Spleen (tissue), 11 donors: ENCODE data around the gene POP4. TPM values are rescaled to one million over a fixed set of nuclear protein-coding genes. Genes with fewer than 3 reads are reported as not detected.

Experiments used
- DNase-seq: peaks from one replicate; pipeline ENCODE4 v3.0.0-alpha.2; 2020
- H3K27ac ChIP-seq, 8 donors: fragments of 200-600 bp; sonication (generic) in 7 of 8; 1 replicate in 4 of 8; 2 replicates in 4 of 8; pipeline versions ENCODE4 v1.5.0 to v1.8.0; 2016 to 2021; ENCODE audit warnings: inconsistent platforms in 4 of 8, mild to moderate bottlenecking in 4 of 8, moderate library complexity in 1 of 8
- H3K27me3 ChIP-seq, 7 donors: fragments of 200-600 bp; sonication (generic) in 6 of 7; replicated peaks in 1 of 7; 1 replicate in 4 of 7; 2 replicates in 3 of 7; pipeline versions ENCODE4 v1.5.0 to v1.8.0; 2016 to 2021; ENCODE audit warnings: inconsistent platforms in 3 of 7, mild to moderate bottlenecking in 1 of 7
- H3K36me3 ChIP-seq, 6 donors: fragments of 200-600 bp; sonication (generic) in 5 of 6; 1 replicate in 4 of 6; 2 replicates in 2 of 6; pipeline versions ENCODE4 v1.5.0 to v1.8.0; 2016 to 2021; ENCODE audit warnings: inconsistent platforms in 2 of 6
- H3K4me1 ChIP-seq, 6 donors: fragments of 200-600 bp; sonication (generic) in 5 of 6; 1 replicate in 3 of 6; 2 replicates in 3 of 6; pipeline versions ENCODE4 v1.5.0 to v1.8.0; 2016 to 2021; ENCODE audit warnings: inconsistent platforms in 3 of 6
- H3K4me3 ChIP-seq, 8 donors: fragments of 200-600 bp; sonication (generic) in 7 of 8; 1 replicate in 4 of 8; 2 replicates in 4 of 8; pipeline versions ENCODE4 v1.5.0 to v1.8.0; 2016 to 2021; ENCODE audit warnings: inconsistent platforms in 4 of 8, mild to moderate bottlenecking in 4 of 8, moderate library complexity in 2 of 8
- H3K9me3 ChIP-seq, 8 donors: fragments of 200-600 bp; sonication (generic) in 7 of 8; 1 replicate in 4 of 8; 2 replicates in 4 of 8; pipeline versions ENCODE4 v1.5.0 to v1.8.0; 2016 to 2021; ENCODE audit warnings: inconsistent platforms in 4 of 8
- CTCF ChIP-seq, 11 experiments: fragments of 200-600 bp in 7 of 11; fragments of 450-650 bp in 4 of 11; sonication (generic) in 4 of 11; IDR thresholded peaks in 8 of 11; conservative IDR thresholded peaks in 3 of 11; 1 replicate in 7 of 11; 2 replicates in 4 of 11; pipeline versions ENCODE4 v1.4.0 to v1.8.0; 2016 to 2021; ENCODE audit warnings: antibody characterized with exemption in 11 of 11, inconsistent platforms in 4 of 11, mild to moderate bottlenecking in 1 of 11
- POLR2A ChIP-seq, 3 donors: fragments of 450-650 bp; IDR thresholded peaks; one replicate each; pipeline ENCODE4 v1.5.1; 2017; ENCODE audit warnings: antibody characterized with exemption in 3 of 3, mild to moderate bottlenecking in 1 of 3
- POLR2AphosphoS5 ChIP-seq, 3 donors: sonication (generic); formaldehyde crosslinking; IDR thresholded peaks; one replicate each; pipeline ENCODE4 v1.5.1; 2017; ENCODE audit warnings: antibody characterized with exemption in 3 of 3
- WGBS, 5 donors: extraction: QIAGEN DNeasy Blood & Tissue Kit in 3 of 5; methylation state at CpG; one replicate each; pipeline versions ENCODE4 v1.1.5 to v1.1.7; 2013 to 2018; 5-methylcytosine and 5-hydroxymethylcytosine counted together
- intact Hi-C: fragments of 100-400 bp; cut with DNase I; formaldehyde crosslinking; loops from one replicate; pipeline ENCODE4 v1.15.0; 2023; ENCODE audit warnings: low total_unique reads
- polyA plus RNA-seq, 3 donors: library from polyadenylated mRNA; stranded (reverse); fragments of 200-250 nt; gene quantifications; one replicate each; pipeline ENCODE4 v1.2.1, GENCODE V29; 2013
- total RNA-seq, 7 donors: library from RNA; depleted of rRNA in 3 of 7; stranded (reverse); fragments of >200 nt in 3 of 7; fragmentation: NEBNext Ultra II Directional in 4 of 7; extraction: Animal tissue kit (Norgen Biotek cat#: 25700) in 4 of 7; gene quantifications; one replicate each; pipeline versions ENCODE4 v1.1.0 to v1.2.1, GENCODE V29; 2016 to 2021
- donor health status: healthy with polysubstance abuse.
- donor health status: DM: no; HTN: no; CAD: no; lungs with moderate emphysema.
- donor health status: DM: no; HTN: no; CAD: no.
- donor health status: Bipolar disorder and iron deficiency.
- donor health status: healthy.
- donor health status: DM: no; HTN: no; CAD: no.
- donor health status: DM: yes; HTN: yes; CAD: no.

Gene POP4
- total and polyA plus RNA-seq, 10 donors = 49.3 to 73.1 (median 61.5) TPM

- Histone ChIP-seq H3K9me3 (no peaks in the 10 kb centered on the region), H3K36me3 (no peaks in the 10 kb centered on the region), H3K4me1 (peaks cover 0 to 18% (median 14%) of the 10 kb centered on the region in 6 donors), H3K4me3 (no peak overlapping the region), H3K27ac (no peak overlapping the region), H3K27me3 (peaks cover 0 to 3% (median 0%) of the 10 kb centered on the region in 7 donors)
- DNase-seq = no peak
- intact Hi-C loops = no loop called here
- 79 to 90% (median 85%) methylated on average over 6 of the region's 6 CpGs for WGBS, 5 donors
- TF ChIP-seq POLR2A (IDR thresholded peaks at IDR 0.05) (no peak), CTCF (IDR thresholded peaks at IDR 0.05 in 8 of 11, conservative IDR thresholded peaks at IDR 0.05 in 3 of 11) (no peak), POLR2AphosphoS5 (IDR thresholded peaks at IDR 0.05) (no peak)
Observed at GRCh38 chr19:29644210-29644609, 38.1 kb downstream of the POP4 start.

GRCh38 chr19:29645491-29645867 is 39.4 kb downstream of the POP4 start:
- H3K4me3 ChIP-seq = no peak overlapping the region
- intact Hi-C loops = no loop called here
- WGBS, 5 donors = 43 to 62% (median 53%) methylated on average over 5 of the region's 5 CpGs

GRCh38 chr19:29645911-29646310 is 39.8 kb downstream of the POP4 start:
- 2 to 9% (median 4%) methylated on average over 8 of the region's 8 CpGs for WGBS, 5 donors
- DNase-seq = peak; percentile 64
- Histone ChIP-seq H3K27ac (peak overlapping the region in 3 of 8 donors; percentile 23 to 57 (median 25)), H3K27me3 (peaks cover 0 to 3% (median 0%) of the 10 kb centered on the region in 7 donors), H3K36me3 (no peaks in the 10 kb centered on the region), H3K4me1 (peaks cover 0 to 18% (median 14%) of the 10 kb centered on the region in 6 donors), H3K4me3 (no peak overlapping the region), H3K9me3 (no peaks in the 10 kb centered on the region)
- peak in 2 of 3 donors; percentile 15 to 30 for TF ChIP-seq POLR2AphosphoS5 (IDR thresholded peaks at IDR 0.05)
- TF ChIP-seq CTCF (IDR thresholded peaks at IDR 0.05 in 8 of 11, conservative IDR thresholded peaks at IDR 0.05 in 3 of 11) = no peak
- TF ChIP-seq POLR2A (IDR thresholded peaks at IDR 0.05) = no peak
- intact Hi-C loops = no loop called here

More at GRCh38 chr19:29645491-29645867, 39.4 kb downstream of the POP4 start:
- H3K36me3 ChIP-seq = no peaks in the 10 kb centered on the region
- H3K9me3 ChIP-seq = no peaks in the 10 kb centered on the region
- H3K4me1 ChIP-seq = peaks cover 0 to 18% (median 14%) of the 10 kb centered on the region in 6 donors
- DNase-seq = no peak
- peak overlapping the region in 1 of 8 donors; percentile 23 for H3K27ac ChIP-seq
- no peak for TF ChIP-seq POLR2AphosphoS5 (IDR thresholded peaks at IDR 0.05)
- peaks cover 0 to 3% (median 0%) of the 10 kb centered on the region in 7 donors for H3K27me3 ChIP-seq

GRCh38 chr19:29650772-29651387 is 44.8 kb downstream of the POP4 start:
- no peak overlapping the region for H3K27ac ChIP-seq
- peaks cover 0 to 7% (median 5%) of the 10 kb centered on the region in 6 donors for H3K4me1 ChIP-seq
- DNase-seq = no peak
- no peaks in the 10 kb centered on the region for H3K27me3 ChIP-seq
- peaks cover 0 to 7% (median 0%) of the 10 kb centered on the region in 8 donors for H3K9me3 ChIP-seq
- H3K4me3 ChIP-seq = no peak overlapping the region
- no peak for TF ChIP-seq POLR2AphosphoS5 (IDR thresholded peaks at IDR 0.05)
- no peak for TF ChIP-seq POLR2A (IDR thresholded peaks at IDR 0.05)
- TF ChIP-seq CTCF (IDR thresholded peaks at IDR 0.05 in 8 of 11, conservative IDR thresholded peaks at IDR 0.05 in 3 of 11) = no peak
- no peaks in the 10 kb centered on the region for H3K36me3 ChIP-seq
- intact Hi-C loops = no loop called here
- WGBS, 5 donors = 60 to 74% (median 74%) methylated on average over 7 of the region's 7 CpGs
